ENCODE data around the gene ERV3-1. TPM values are rescaled to one million over a fixed set of nuclear protein-coding genes. Genes with fewer than 3 reads are reported as not detected.

ERV3-1 gene
- 3.6 to 4.4 TPM (median 4.0 TPM) in 5 replicates for total RNA-seq (2022; extraction: Qiagen RNA extraction; ENCODE audit: low read depth)

GRCh38 chr7:65006094-65006992, at the start of gene ERV3-1:
TSS of gene ERV3-1 (minus strand) at chr7:65006687. CDS start at chr7:64993026, 13,661 bp downstream.

GRCh38 chr7:64990936-64991335, 15.6 kb downstream of the ERV3-1 start, which contains the start of gene ZNF117:
TSS of gene ZNF117 (minus strand) at chr7:64991036.

Other genes starting within 250 kb of the ERV3-1 start
- gene ZNF138, start 212.3 kb downstream of the ERV3-1 start, total RNA-seq (2022; extraction: Qiagen RNA extraction; ENCODE audit: low read depth) = 2.6 to 3.9 TPM (median 2.8 TPM) in 5 replicates
- 1.4 to 3.4 TPM (median 2.5 TPM) in 5 replicates for gene ZNF273, start 103.4 kb downstream of the ERV3-1 start, total RNA-seq (2022; extraction: Qiagen RNA extraction; ENCODE audit: low read depth)
- 0.07 to 0.29 TPM (median 0.14 TPM) in 5 replicates for gene ZNF117, start 15.7 kb downstream of the ERV3-1 start, total RNA-seq (2022; extraction: Qiagen RNA extraction; ENCODE audit: low read depth)

All from A549 treated with ZK216348 at 1 μM for 4 hours (cell line).